Heart left ventricle (tissue), 13 donors: ENCODE results near the gene DENND2C.

Experiments used
- POLR2A ChIP-seq, 2 donors: fragments of 450-650 bp; IDR thresholded peaks; one replicate each; pipeline ENCODE4 v1.6.1; 2017; ENCODE audit warnings: antibody characterized with exemption in 2 of 2, mild to moderate bottlenecking in 2 of 2, moderate library complexity in 2 of 2
- TF ChIP-seq, protein P1 (sequence below), 12 donors: fragments of 200-600 bp; sonication (generic) in 4 of 12; IDR thresholded peaks; one replicate each; pipeline versions ENCODE4 v1.5.0 to v1.8.0; 2018 to 2022; ENCODE audit warnings: antibody characterized with exemption in 12 of 12, mild to moderate bottlenecking in 5 of 12
- donor health status: ischemic (EF 13 %, LVEDD 7.1; RV severe dilation, severe dysfunction).
- donor health status: DM: no; HTN: yes; CAD: no.
- donor health status: DM: no; HTN: no; CAD: no.
- donor health status: ischemic (EF 25% LVEDD 6.9; RV normal size, moderate dysfunction).
- donor health status: ischemic (EF 25% LVEDD 5.7; RV mildly dilated, moderate dysfunction).
- donor health status: ischemic (EF 35%, LVEDD 5.7; RV mildly dilated, moderate dysfunction).
- donor health status: nonischemic (EF 11% LVEDD 7.7; RV severe dilation, severe dysfunction).
- donor health status: DM: yes; HTN: yes; CAD: no.
- donor health status: PGD.
- donor health status: ischemic (EF 29% LVEDD 5.4; RV normal size, mild dysfunction).
- donor health status: nonischemic (EF 23%, LVEDD 6.1; RV moderate dilation, normal function).

DNA sequence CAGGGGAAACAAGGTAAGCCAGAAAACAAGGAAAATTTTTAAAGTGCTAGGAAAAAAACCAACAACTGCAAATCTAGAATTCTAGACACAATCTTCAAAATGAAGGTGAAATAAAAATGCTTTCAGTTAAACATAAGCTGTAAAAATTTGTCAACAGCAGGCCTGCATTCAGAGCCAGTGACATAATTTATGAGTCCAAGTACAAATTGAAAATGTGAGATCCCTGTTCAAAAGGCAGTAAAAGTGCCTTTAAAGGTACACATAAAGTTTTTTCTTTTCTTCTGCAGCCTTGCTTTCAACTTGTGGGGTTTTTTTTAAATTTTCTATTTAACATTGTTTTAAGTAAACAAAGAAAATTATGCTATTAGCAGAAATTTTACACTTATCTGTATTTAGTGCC, 37.4 kb downstream of the DENND2C start:
- TF ChIP-seq, protein P1, sequence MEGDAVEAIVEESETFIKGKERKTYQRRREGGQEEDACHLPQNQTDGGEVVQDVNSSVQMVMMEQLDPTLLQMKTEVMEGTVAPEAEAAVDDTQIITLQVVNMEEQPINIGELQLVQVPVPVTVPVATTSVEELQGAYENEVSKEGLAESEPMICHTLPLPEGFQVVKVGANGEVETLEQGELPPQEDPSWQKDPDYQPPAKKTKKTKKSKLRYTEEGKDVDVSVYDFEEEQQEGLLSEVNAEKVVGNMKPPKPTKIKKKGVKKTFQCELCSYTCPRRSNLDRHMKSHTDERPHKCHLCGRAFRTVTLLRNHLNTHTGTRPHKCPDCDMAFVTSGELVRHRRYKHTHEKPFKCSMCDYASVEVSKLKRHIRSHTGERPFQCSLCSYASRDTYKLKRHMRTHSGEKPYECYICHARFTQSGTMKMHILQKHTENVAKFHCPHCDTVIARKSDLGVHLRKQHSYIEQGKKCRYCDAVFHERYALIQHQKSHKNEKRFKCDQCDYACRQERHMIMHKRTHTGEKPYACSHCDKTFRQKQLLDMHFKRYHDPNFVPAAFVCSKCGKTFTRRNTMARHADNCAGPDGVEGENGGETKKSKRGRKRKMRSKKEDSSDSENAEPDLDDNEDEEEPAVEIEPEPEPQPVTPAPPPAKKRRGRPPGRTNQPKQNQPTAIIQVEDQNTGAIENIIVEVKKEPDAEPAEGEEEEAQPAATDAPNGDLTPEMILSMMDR (IDR thresholded peaks at IDR 0.05), result no peak
- no peak for TF ChIP-seq POLR2A (IDR thresholded peaks at IDR 0.05)
